Smooth muscle cell (in vitro differentiated cells): ENCODE results near the gene C19orf33. TPM values are rescaled to one million over a fixed set of nuclear protein-coding genes. Genes with fewer than 3 reads are reported as not detected.

Experiments used
- DNase-seq: peaks from one replicate; lab custom pipeline; 2025; ENCODE audit not compliant: unreplicated experiment; lab: John Stamatoyannopoulos, UW
- H2AFZ ChIP-seq: fragments of 200-600 bp; sonication (generic); 2 replicates; pipeline ENCODE4 v1.6.0; 2016; ENCODE audit warnings: antibody characterized with exemption, low read depth, mild to moderate bottlenecking
- H3F3A ChIP-seq: fragments of 200-600 bp; sonication (generic); 2 replicates; pipeline ENCODE4 v1.6.0; 2017; ENCODE audit warnings: antibody characterized with exemption, low read depth
- H3K27ac ChIP-seq: fragments of 200-600 bp; sonication (generic); 2 replicates; pipeline ENCODE4 v1.5.1; 2016; ENCODE audit warnings: low read depth, mild to moderate bottlenecking
- H3K27me3 ChIP-seq: fragments of 200-600 bp; sonication (generic); 2 replicates; pipeline ENCODE4 v1.6.1; 2016; ENCODE audit warnings: low read depth, mild to moderate bottlenecking
- H3K36me3 ChIP-seq: fragments of 200-600 bp; sonication (generic); 2 replicates; pipeline ENCODE4 v1.5.1; 2016; ENCODE audit warnings: low read depth
- H3K4me1 ChIP-seq: fragments of 200-600 bp; sonication (generic); 2 replicates; pipeline ENCODE4 v1.5.1; 2016; ENCODE audit warnings: low read depth
- H3K4me2 ChIP-seq: fragments of 200-600 bp; sonication (generic); 2 replicates; pipeline ENCODE4 v1.6.0; 2016; ENCODE audit warnings: mild to moderate bottlenecking
- H3K4me3 ChIP-seq: fragments of 200-600 bp; sonication (generic); 2 replicates; pipeline ENCODE4 v1.5.1; 2016; ENCODE audit warnings: mild to moderate bottlenecking
- H3K79me2 ChIP-seq: fragments of 200-600 bp; sonication (generic); 2 replicates; pipeline ENCODE4 v1.6.0; 2016; ENCODE audit warnings: low read depth, mild to moderate bottlenecking
- H3K9ac ChIP-seq: fragments of 200-600 bp; sonication (generic); 2 replicates; pipeline ENCODE4 v1.6.0; 2016; ENCODE audit warnings: low read depth
- H3K9me3 ChIP-seq: fragments of 200-600 bp; sonication (generic); replicated peaks from 2 replicates; pipeline ENCODE4 v1.5.1; 2016; ENCODE audit warnings: low read depth
- H4K20me1 ChIP-seq: fragments of 200-600 bp; sonication (generic); 2 replicates; pipeline ENCODE4 v1.6.0; 2016; ENCODE audit warnings: low read depth
- WGBS: methylation state at CpG from one replicate; pipeline ENCODE4 v1.1.7; 2016; ENCODE audit warnings: low lambda C conversion rate; 5-methylcytosine and 5-hydroxymethylcytosine counted together
- polyA plus RNA-seq: library from polyadenylated mRNA; unstranded; fragments of >200 nt; fragmentation: Nextera tagmentation; extraction: Ambion mirVana; gene quantifications from 2 replicates; pipeline ENCODE4 v1.2.1, GENCODE V29; 2016
- total RNA-seq: library from RNA; depleted of rRNA; stranded (reverse); fragments of >200 nt; gene quantifications from 2 replicates; pipeline ENCODE4 v1.2.3, GENCODE V29; 2014
- TF ChIP-seq, protein P1 (sequence below): fragments of 200-600 bp; sonication (generic); IDR thresholded peaks from 2 replicates; pipeline ENCODE4 v1.5.1; 2017; ENCODE audit warnings: borderline replicate concordance, mild to moderate bottlenecking, antibody characterized with exemption; ENCODE audit not compliant: insufficient read depth, poor library complexity, severe bottlenecking

C19orf33 gene
- total and polyA plus RNA-seq, 2 experiments from 2014 or later: 22.1 to 136 TPM

DNA sequence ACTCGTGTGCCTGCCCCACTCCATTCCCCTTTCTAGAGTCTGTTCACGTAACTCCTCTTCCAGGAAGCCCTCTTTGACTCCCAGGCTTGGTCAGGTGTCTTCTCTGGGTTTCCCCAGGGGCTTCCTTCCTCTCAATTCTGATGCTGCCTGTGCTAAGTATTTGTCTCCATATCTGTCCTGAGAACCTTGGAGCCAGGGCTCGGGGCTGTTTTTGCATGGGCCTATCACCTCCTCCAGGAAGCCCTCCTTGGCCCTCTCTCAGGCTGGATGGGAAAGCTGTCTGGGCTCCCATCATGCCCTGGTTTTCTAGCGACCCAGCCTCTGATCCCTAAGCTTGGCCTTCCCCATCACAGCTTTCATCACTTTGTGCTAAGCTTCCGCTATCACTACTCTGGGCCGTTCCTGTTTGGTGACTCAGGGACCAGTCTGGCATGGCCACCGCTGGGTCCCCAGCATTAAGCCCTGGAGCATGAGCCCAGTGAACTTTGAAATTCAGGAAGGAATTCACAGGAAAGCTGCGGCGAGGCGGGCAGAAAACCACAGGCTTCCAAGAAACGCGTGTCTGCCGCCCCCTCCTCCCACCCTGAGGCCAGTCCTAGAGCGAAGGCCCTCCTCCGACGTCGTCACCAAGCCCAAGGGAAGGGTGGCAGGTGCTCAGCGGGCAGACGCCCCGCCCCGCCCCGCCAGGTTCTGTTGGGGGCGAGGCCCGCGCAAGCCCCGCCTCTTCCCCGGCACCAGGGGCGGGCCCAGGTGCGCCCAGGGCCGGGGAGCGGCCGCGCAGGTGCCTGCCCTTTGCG is 40.2 kb upstream of the C19orf33 start:
- H3K4me1 ChIP-seq: peaks cover 23% of the 10 kb centered on the region
- H3K4me3 ChIP-seq: peak overlapping the region; percentile 70
- no peaks in the 10 kb centered on the region for H3K9me3 ChIP-seq
- peaks cover 26% of the 10 kb centered on the region for H4K20me1 ChIP-seq
- peaks cover 17% of the 10 kb centered on the region for H3K79me2 ChIP-seq
- no peak overlapping the region for H3K9ac ChIP-seq
- WGBS: 15% methylated on average over 14 of the region's 34 CpGs
- peak overlapping the region; percentile 51 for H2AFZ ChIP-seq
- peaks cover 17% of the 10 kb centered on the region for H3F3A ChIP-seq
- H3K27me3 ChIP-seq: no peaks in the 10 kb centered on the region
- H3K4me2 ChIP-seq: peak overlapping the region; percentile 91
- no peaks in the 10 kb centered on the region for H3K36me3 ChIP-seq
- TF ChIP-seq, protein P1, sequence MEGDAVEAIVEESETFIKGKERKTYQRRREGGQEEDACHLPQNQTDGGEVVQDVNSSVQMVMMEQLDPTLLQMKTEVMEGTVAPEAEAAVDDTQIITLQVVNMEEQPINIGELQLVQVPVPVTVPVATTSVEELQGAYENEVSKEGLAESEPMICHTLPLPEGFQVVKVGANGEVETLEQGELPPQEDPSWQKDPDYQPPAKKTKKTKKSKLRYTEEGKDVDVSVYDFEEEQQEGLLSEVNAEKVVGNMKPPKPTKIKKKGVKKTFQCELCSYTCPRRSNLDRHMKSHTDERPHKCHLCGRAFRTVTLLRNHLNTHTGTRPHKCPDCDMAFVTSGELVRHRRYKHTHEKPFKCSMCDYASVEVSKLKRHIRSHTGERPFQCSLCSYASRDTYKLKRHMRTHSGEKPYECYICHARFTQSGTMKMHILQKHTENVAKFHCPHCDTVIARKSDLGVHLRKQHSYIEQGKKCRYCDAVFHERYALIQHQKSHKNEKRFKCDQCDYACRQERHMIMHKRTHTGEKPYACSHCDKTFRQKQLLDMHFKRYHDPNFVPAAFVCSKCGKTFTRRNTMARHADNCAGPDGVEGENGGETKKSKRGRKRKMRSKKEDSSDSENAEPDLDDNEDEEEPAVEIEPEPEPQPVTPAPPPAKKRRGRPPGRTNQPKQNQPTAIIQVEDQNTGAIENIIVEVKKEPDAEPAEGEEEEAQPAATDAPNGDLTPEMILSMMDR: no peak
- DNase-seq: no peak
- H3K27ac ChIP-seq: peak overlapping the region; percentile 69

DNA sequence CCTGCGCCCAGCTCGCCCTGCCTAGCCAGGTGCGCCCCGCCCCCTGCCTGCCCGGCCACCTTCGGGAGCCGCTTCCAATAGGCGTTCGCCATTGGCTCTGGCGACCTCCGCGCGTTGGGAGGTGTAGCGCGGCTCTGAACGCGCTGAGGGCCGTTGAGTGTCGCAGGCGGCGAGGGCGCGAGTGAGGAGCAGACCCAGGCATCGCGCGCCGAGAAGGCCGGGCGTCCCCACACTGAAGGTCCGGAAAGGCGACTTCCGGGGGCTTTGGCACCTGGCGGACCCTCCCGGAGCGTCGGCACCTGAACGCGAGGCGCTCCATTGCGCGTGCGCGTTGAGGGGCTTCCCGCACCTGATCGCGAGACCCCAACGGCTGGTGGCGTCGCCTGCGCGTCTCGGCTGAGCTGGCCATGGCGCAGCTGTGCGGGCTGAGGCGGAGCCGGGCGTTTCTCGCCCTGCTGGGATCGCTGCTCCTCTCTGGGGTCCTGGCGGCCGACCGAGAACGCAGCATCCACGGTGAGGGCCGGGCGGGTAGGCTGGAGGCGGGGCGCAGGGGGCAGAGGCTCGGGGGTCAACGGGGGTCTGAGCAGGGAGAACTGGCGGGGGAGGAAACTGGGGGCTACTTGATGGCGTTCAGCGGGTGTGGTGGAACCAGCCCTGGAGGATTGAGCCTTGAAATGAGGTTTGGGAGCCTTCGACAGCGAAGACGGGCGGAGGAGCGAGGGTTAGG is 39.4 kb upstream of the C19orf33 start, which contains the start of gene SPINT2:
SPINT2 (plus strand) TSS at position 88 of the 727 bp plus-strand sequence; CDS start at position 408, 320 bp downstream.
- H3K27ac ChIP-seq: peak within 1 kb of the TSS; percentile 69
- peaks cover 17% of the 10 kb centered on the region for H3F3A ChIP-seq
- H3K4me2 ChIP-seq: peak within 1 kb of the TSS; percentile 91
- 4% methylated on average over 52 of the region's 78 CpGs for WGBS
- H3K9me3 ChIP-seq: no peaks in the 10 kb centered on the region
- H4K20me1 ChIP-seq: peaks cover 28% of the 10 kb centered on the region
- peak within 1 kb of the TSS; percentile 51 for H2AFZ ChIP-seq
- no peaks in the 10 kb centered on the region for H3K36me3 ChIP-seq
- H3K9ac ChIP-seq: peak within 1 kb of the TSS; percentile 77
- peak within 1 kb of the TSS; percentile 70 for H3K4me3 ChIP-seq
- peaks cover 21% of the 10 kb centered on the region for H3K79me2 ChIP-seq
- no peak for DNase-seq
- no peaks in the 10 kb centered on the region for H3K27me3 ChIP-seq
- peaks cover 23% of the 10 kb centered on the region for H3K4me1 ChIP-seq
- TF ChIP-seq, protein P1: no peak

DNA sequence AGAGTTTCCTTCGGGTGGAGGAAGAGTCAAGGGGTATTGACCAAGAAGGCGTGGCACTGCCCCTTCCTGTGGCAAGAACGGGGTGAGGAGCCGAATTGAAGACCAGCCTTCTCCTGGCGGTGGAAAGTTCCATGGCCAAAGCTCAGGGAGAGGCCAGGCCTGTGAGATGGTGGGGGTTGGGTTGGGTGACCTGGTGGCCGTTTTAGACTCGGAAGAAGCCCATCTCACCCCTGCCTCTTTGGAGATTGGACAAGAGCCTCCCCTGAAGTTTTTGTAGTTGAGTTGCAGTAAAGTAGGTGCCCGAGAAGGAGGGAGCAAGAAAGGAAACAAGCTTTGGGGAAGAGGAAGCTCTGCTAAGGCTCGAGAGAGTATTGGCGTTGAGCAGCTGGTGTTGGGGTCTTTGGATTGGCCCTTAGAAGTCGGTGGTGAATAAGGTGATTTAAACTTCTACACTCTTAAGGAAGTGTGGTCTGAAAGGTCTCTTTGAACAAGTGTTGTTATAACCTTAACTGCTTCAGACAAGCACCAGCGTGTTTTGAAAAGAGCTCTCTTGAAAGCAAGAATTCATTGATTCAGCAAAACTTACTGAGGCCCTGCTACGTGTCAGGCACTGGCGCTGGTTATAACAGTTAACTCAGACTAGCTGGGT is 38.7 kb upstream of the C19orf33 start:
- H3K9me3 ChIP-seq: no peaks in the 10 kb centered on the region
- H3K27me3 ChIP-seq: no peaks in the 10 kb centered on the region
- peak overlapping the region; percentile 91 for H3K4me2 ChIP-seq
- peak overlapping the region; percentile 77 for H3K9ac ChIP-seq
- peaks cover 28% of the 10 kb centered on the region for H3K4me1 ChIP-seq
- no peak for DNase-seq
- H4K20me1 ChIP-seq: peaks cover 35% of the 10 kb centered on the region
- H3F3A ChIP-seq: peaks cover 19% of the 10 kb centered on the region
- H2AFZ ChIP-seq: peak overlapping the region; percentile 51
- H3K79me2 ChIP-seq: peaks cover 21% of the 10 kb centered on the region
- peak overlapping the region; percentile 69 for H3K27ac ChIP-seq
- H3K36me3 ChIP-seq: no peaks in the 10 kb centered on the region
- 26% methylated on average over 14 of the region's 14 CpGs for WGBS
- H3K4me3 ChIP-seq: peak overlapping the region; percentile 70
- TF ChIP-seq, protein P1: no peak
